HG03439 (cell line): ENCODE results near the gene FAM180A.
"Not testable (repeated sequence)": the region's sequence is repeated elsewhere in the genome, so short reads cannot be mapped to it uniquely, and the experiment has no call there.

Source experiments
- ATAC-seq: cut with Tn5 transposase; IDR thresholded peaks from one replicate; pipeline ENCODE4 v1.9.1; 2021; ENCODE audit warnings: mild to moderate bottlenecking, moderate library complexity; ENCODE audit not compliant: unreplicated experiment

Gene FAM180A

GRCh38 chr7:135748770-135749169 lies at the start of gene FAM180A:
Gene FAM180A, minus strand, starts transcription at chr7:135748813. Its CDS starts 233 bp downstream, at chr7:135748580.
- ATAC-seq = no peak

DNA sequence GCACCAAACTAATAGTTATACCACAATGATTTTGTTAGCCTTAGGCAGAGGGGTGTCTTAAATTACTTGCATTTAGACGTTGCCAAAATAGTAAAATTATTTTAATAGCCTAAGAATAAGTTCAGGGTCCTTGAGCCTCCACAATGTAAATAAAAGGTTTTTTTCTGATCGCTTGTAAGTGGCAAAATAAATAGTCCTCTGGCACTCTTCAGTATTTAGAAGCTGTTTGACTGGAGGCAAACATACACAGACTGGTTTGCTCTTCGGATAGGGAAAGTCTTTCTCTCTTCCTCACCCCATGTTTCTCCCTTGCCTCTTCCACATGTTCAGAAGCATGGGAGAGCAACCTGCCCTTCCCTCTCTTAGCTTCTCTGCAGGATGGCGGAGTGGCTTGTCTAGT lies 49.5 kb upstream of the FAM180A start:
- no peak for ATAC-seq

- no peak for ATAC-seq
Measured at GRCh38 chr7:135795846-135796570, 47.4 kb upstream of the FAM180A start.

DNA sequence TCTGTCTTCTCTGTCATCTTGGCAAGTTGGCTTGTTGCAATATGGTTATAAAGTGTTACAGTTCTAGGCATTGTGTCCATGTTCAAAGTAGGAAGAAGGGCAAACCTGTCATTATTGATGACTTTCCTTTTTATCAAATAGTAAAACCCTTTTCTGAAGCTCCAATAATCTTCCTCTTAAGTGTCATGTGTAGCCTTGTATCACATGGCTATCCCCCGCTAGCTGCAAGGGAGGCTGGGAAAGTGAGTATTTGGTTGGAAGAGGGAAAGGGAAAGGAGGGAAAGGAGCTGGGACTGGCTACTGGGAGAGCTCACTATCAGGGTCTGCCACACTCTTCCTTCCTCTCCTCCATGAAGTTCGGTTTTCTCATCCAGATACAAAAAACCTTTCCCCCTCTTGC lies 45.2 kb upstream of the FAM180A start:
- ATAC-seq = no peak

DNA sequence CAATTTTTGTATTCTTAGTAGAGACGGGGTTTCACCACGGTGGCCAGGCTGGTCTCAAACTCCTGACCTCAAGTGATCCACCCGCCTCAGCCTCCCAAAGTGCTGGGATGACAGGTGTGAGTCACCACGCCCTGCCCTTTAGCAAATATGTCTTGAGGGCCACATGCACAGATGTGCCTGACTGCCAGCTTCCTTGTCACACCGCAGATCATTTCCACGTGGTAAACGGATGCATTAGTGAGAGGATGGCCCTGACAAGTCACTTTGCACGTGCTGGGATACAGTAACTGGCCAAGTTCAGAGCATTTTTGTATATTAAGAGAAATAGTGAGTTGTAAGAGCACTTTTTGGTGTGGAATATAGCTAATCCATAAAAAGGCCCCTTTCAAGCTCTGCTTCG lies 44.3 kb upstream of the FAM180A start:
- no peak for ATAC-seq

DNA sequence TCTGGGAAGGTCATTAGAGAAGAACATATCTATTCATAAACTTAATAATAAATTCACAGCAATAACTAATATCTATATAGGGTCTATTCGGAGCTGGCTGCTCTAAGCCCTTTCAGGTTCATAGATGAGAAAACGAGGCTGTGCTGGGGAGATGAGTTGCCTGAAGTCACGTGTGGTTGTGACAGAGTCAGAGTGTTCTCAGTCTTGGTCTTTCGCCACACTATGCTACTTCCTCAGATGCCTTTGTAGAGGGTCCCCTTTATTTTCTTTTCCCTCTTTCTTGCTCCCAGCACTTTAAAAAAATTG lies 43.7 kb upstream of the FAM180A start:
- no peak for ATAC-seq

DNA sequence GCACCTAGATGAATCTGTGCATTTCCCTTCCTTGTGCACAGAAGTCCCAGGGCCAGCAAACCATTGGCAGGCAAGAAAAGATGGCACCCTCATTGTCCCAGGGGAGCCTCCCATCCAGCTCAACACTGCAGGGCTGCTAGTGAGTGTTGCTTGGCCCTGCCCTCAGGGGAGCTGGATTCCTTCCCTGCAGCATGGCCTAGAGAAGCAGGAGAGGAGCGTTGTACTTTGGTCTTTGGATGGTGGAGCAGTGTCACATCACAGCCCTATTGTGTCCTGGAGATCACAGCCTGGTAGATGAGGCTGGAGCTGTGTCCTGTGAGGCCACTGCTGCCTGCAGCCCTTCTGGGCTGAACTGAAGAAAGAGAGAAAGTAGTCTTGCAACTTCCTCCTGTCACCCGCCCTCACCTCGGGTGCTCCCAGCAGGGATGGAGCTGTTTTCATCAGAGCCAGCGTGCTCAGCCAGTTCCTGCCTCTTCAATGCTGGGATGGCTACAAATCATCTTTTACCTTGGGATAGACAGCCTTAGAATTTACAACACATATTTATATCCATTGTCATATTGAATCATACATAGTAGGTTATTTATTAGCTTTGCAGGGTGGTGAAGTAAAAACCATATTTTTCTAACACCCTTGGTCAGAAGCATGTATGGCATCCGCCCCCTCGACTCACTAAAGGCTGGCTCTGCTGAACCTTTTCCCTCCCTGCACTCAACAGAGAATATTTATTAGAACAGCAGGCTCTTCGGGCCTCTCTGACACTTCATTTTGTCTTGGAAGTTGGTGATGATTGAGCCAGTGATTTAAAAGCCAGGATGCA lies 43.1 kb upstream of the FAM180A start:
- no peak for ATAC-seq

DNA sequence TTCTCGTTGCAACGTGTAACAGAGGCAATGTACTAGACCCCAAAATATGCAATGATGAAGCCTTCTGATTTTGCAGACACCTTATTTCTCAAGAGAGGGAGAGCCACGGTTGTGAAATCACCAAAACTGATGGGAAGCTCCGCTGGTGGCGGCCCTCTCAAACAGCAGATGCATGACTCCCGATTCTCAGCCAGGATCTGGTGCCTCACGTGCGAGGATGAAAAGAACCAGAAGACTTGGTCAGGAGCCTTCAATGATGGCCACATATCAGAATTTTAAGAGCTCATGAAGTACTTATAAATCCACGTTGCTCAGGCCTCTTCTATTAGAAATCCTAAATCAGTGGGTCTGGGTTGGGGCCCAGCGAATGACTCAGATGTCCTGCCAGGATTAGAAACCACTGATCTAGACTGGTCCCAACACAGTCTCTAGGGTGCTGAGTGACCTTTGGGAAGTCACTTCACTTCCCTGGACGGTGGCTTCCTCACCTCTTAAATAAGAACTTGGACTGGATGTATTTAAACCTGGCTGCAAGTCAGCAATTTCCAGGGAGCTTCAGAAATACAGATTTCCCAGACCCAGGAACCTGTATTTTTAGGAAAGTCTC lies 41.9 kb upstream of the FAM180A start:
- no peak for ATAC-seq

DNA sequence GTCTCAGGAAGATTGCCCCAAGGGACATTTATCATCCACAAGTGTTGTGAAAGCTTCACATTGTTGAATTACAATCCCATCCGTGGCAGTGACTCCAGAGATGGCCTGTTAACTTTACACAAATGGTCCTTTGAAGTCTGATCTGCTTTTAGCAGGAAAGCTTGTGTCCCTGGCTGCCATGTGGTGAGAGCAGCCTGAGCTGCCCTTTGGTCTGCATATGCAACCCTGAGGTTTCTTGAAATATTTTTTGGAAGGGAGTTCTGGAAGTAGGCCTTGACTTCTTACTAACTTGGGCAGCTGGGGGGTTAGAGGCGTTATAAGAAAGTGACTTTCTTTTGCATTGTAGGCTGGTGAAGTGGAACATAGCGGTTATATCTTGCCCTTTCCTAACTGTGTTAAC lies 41.3 kb upstream of the FAM180A start:
- ATAC-seq = no peak

- ATAC-seq = no peak
Measured at GRCh38 chr7:135789431-135789830, 40.8 kb upstream of the FAM180A start.

- ATAC-seq = no peak
Measured at GRCh38 chr7:135786911-135787310, 38.3 kb upstream of the FAM180A start.

DNA sequence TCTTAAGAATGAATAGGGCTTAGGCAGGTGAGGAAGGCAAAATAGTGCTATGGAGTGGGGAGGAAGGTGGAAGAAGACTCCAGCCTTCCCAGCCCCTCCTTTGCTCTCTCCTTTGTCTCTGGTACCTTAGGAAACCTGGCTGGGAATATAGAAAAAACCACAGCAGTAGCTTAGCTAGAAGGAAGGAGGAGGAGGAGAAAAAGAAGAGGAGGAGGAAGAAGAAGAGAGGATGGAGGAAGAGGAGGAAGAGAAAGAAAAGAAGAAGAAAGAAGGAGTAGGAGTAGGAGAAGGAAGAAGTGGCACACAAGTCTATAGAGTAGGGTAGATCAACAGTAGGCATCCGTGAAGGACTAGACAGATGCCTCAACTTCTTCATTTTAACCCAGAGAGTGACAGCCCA lies 36.5 kb upstream of the FAM180A start:
- ATAC-seq = no peak

- ATAC-seq = no peak
Measured at GRCh38 chr7:135784013-135784412, 35.4 kb upstream of the FAM180A start.

- no peak for ATAC-seq
Measured at GRCh38 chr7:135782801-135783200, 34.2 kb upstream of the FAM180A start.

GRCh38 chr7:135782377-135782776 lies 33.8 kb upstream of the FAM180A start:
- no peak for ATAC-seq

GRCh38 chr7:135777626-135778398 lies 29.2 kb upstream of the FAM180A start:
- no peak for ATAC-seq

DNA sequence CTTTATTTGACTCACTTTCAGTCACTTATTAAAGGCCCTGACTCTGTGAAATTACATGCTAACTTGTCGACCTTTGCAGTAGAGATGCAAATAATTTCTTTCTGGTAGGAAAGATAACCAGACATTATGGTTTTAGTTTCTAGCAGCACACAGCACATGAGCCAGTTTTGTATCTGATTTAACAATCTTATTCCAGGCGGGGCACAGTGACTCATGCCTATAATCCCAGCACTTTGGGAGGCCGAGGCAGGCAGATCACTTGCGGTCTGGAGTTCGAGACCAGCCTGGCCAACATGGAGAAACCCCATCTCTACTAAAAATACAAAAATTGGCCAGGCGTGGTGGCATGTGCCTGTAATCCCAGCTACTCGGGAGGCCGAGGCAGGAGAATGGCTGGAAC lies 27.3 kb upstream of the FAM180A start:
- not testable (repeated sequence) for ATAC-seq

GRCh38 chr7:135775230-135775629 lies 26.6 kb upstream of the FAM180A start:
- ATAC-seq = no peak

GRCh38 chr7:135774284-135774683 lies 25.7 kb upstream of the FAM180A start:
- ATAC-seq = no peak

DNA sequence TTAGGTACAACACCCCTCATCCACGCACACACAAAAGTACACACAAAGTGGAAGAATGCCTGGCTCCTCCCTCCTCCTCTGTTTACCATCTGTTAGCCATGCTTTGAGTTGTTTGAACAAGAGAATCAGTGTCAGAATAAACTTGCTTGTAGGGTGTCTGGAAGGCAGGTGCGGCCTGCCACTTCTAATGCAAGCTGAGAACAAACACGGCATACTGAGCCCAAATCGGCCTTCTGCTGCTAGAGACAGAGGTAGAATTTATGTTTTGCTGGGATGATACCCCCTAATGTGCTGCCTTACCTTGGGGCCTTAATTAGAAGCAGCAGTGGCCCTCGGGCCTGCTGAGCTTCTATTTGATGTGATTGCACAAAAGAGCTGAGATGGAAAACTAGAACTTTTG lies 24.9 kb upstream of the FAM180A start:
- ATAC-seq = no peak

GRCh38 chr7:135772639-135773222 lies 24.1 kb upstream of the FAM180A start:
- no peak for ATAC-seq
